NT2/D1 (cell line): Measurements from ENCODE around the gene TDRD3.

Source experiments
- YY1 ChIP-seq: IDR thresholded peaks from 2 replicates; pipeline ENCODE4 v1.6.1; 2011; ENCODE audit not compliant: insufficient read length, insufficient read depth
- ZNF274 ChIP-seq: IDR thresholded peaks from 2 replicates; pipeline ENCODE4 v1.6.1; 2011; ENCODE audit warnings: mild to moderate bottlenecking, low read depth, low read length

DNA sequence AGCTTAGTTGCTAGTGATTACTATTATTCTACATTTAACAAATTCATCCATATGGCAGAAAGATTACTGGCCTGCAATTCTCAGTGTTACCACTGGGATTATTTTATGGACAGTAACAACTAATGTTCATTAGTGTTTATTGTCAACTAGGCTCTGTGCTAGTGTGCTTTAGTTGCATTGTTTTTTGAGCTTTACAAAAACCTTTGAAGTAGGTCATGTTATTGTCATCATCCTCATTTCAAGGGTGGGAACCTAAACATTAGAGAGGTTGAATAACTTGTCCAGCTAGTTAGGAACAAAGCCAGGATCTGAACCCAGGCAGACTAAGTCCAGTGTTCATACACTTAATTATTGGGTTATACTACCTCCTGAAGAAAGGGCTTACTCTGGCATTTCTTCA lies 27.8 kb upstream of the TDRD3 start:
- no peak for TF ChIP-seq YY1
- TF ChIP-seq ZNF274: no peak
